Lung (tissue), 12 donors: Measurements from ENCODE around the gene SFXN5. TPM values are rescaled to one million over a fixed set of nuclear protein-coding genes. Genes with fewer than 3 reads are reported as not detected.

Experiments used
- ATAC-seq: fragments of 200-7000 bp; cut with Tn5 transposase; one replicate; pipeline ENCODE4 v1.9.1; 2020; ENCODE audit warnings: moderate number of reproducible peaks; ENCODE audit not compliant: insufficient read depth, low FRiP score
- DNase-seq, 3 donors: peaks; one replicate each; pipeline ENCODE4 v3.0.0-alpha.2; 2013 to 2017
- H3K27ac ChIP-seq, 2 donors: one replicate each; pipeline ENCODE4 v1.5.1; 2013; ENCODE audit warnings: mild to moderate bottlenecking in 2 of 2, moderate library complexity in 2 of 2, control low read depth in 1 of 2, inconsistent platforms in 1 of 2, low read depth in 1 of 2, low read length in 1 of 2
- H3K27me3 ChIP-seq, 3 donors: one replicate each; pipeline ENCODE4 v1.5.1; 2013; ENCODE audit warnings: low read length in 2 of 3; ENCODE audit not compliant: control insufficient read depth in 3 of 3, insufficient read depth in 3 of 3
- H3K36me3 ChIP-seq, 4 donors: one replicate each; pipeline ENCODE4 v1.5.1; 2013; ENCODE audit warnings: low read length in 4 of 4, mild to moderate bottlenecking in 1 of 4, moderate library complexity in 1 of 4; ENCODE audit not compliant: control insufficient read depth in 4 of 4, insufficient read depth in 4 of 4
- H3K4me1 ChIP-seq, 5 donors: one replicate each; pipeline ENCODE4 v1.5.1; 2013; ENCODE audit warnings: low read length in 5 of 5, mild to moderate bottlenecking in 2 of 5, moderate library complexity in 1 of 5; ENCODE audit not compliant: control insufficient read depth in 5 of 5, insufficient read depth in 5 of 5
- H3K4me3 ChIP-seq: one replicate; pipeline ENCODE4 v1.5.1; 2013; ENCODE audit warnings: mild to moderate bottlenecking, control low read depth, moderate library complexity
- H3K9ac ChIP-seq, 2 donors: one replicate each; pipeline ENCODE4 v1.5.1; 2013; ENCODE audit warnings: low read length in 2 of 2, control low read depth in 1 of 2; ENCODE audit not compliant: insufficient read depth in 1 of 2
- H3K9me3 ChIP-seq, 4 donors: one replicate each; pipeline ENCODE4 v1.5.1; 2013; ENCODE audit warnings: low read length in 3 of 4, mild to moderate bottlenecking in 1 of 4, moderate library complexity in 1 of 4; ENCODE audit not compliant: control insufficient read depth in 4 of 4, insufficient read depth in 3 of 4
- CTCF ChIP-seq: IDR thresholded peaks from 2 replicates; pipeline ENCODE4 v1.5.1; 2012; ENCODE audit warnings: mild to moderate bottlenecking; ENCODE audit errors: control extremely low read depth, extremely low read depth
- WGBS, 2 donors: extraction: QIAGEN DNeasy Blood & Tissue Kit; methylation state at CpG; one replicate each; pipeline ENCODE4 v1.1.7; 2013; 5-methylcytosine and 5-hydroxymethylcytosine counted together
- polyA plus RNA-seq, 2 donors: library from polyadenylated mRNA; stranded (reverse); fragments of 200-250 nt; gene quantifications; one replicate each; pipeline ENCODE4 v1.2.1, GENCODE V29; 2013
- total RNA-seq, 2 donors: library from RNA; depleted of rRNA in 1 of 2; stranded (reverse); fragments of >200 nt in 1 of 2; gene quantifications; one replicate each; pipeline ENCODE4 v1.2.1, GENCODE V29; 2014 to 2021
- donor health status: control.
- donor health status: control.
- donor health status: Bipolar disorder and iron deficiency.
- donor health status: healthy.
- donor health status: DM: yes; HTN: yes; CAD: no.

Gene SFXN5
- total and polyA plus RNA-seq, 4 donors = 8.3 to 15.6 (median 9.6) TPM

GRCh38 chr2:73109431-73110167, 38.1 kb upstream of the SFXN5 start:
- H3K4me1 ChIP-seq = peaks cover 0 to 26% (median 10%) of the 10 kb centered on the region in 5 donors
- no peak overlapping the region for H3K9ac ChIP-seq
- no peaks in the 10 kb centered on the region for H3K27me3 ChIP-seq
- H3K4me3 ChIP-seq = no peak overlapping the region
- ATAC-seq = no peak
- H3K27ac ChIP-seq = no peak overlapping the region
- no peak for DNase-seq
- TF ChIP-seq CTCF = no peak
- H3K9me3 ChIP-seq = no peaks in the 10 kb centered on the region
- WGBS, 2 donors = 94 to 98% methylated on average over 5 of the region's 5 CpGs
- H3K36me3 ChIP-seq = no peaks in the 10 kb centered on the region

DNA sequence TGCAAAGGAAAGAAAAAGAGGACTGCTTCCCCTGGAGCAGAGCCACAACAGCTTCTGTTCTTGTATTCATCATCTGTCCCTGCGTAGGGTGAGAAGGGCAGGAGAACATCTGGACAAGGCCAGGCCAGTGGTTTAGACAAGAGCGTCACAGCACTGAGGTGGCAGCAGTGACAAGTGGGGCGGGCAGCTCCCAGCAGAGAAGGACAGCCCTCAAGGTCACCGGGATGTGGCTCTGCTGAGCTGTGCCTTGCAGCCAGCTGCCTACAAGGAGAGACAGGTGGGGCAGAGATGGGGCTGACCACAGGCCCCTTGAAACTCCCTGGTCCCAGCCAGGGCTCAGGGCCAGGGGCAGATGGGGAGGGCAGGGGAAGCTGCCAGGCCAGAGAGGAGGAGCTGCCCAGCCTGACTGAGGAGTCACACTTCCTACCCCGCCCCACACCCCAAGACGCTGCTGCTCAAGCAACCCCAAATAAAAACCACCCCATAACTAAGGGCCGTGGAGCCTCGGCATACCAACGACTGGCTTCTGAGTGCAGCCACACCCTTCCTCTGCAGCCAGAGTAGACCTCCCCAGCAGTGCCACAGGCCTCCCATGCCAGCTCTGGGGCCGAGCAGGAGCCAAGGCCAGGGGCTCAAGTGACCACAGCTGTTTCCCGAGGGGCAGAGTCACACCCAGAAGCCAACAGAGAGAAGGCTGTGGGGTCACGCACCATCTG, 35.9 kb upstream of the SFXN5 start:
- TF ChIP-seq CTCF = no peak
- Histone ChIP-seq H3K27me3 (no peaks in the 10 kb centered on the region), H3K9me3 (no peaks in the 10 kb centered on the region), H3K9ac (no peak overlapping the region), H3K27ac (peak overlapping the region; percentile 18 to 73), H3K36me3 (no peaks in the 10 kb centered on the region), H3K4me3 (no peak overlapping the region), H3K4me1 (peaks cover 0 to 21% (median 12%) of the 10 kb centered on the region in 5 donors)
- WGBS, 2 donors = 52 to 70% methylated on average over 12 of the region's 12 CpGs
- peak; percentile 31 to 48 (median 32) for DNase-seq
- peak; percentile 7 for ATAC-seq

- ATAC-seq = no peak
- Histone ChIP-seq H3K4me1 (peaks cover 0 to 17% (median 12%) of the 10 kb centered on the region in 5 donors), H3K36me3 (no peaks in the 10 kb centered on the region), H3K27ac (peak overlapping the region in 1 of 2 donors; percentile 73), H3K4me3 (no peak overlapping the region), H3K9me3 (no peaks in the 10 kb centered on the region), H3K27me3 (no peaks in the 10 kb centered on the region), H3K9ac (no peak overlapping the region)
- TF ChIP-seq CTCF = no peak
- DNase-seq = no peak
- 88 to 93% methylated on average over 3 of the region's 3 CpGs for WGBS, 2 donors
These were observed 35.3 kb upstream of the SFXN5 start for GRCh38 chr2:73106791-73107190.
